RPMI8226 (cell line): Measurements from ENCODE around the gene RABAC1.

Experiments used
- DNase-seq: peaks from one replicate; pipeline ENCODE4 v3.0.0-alpha.2; 2015

RABAC1 gene

GRCh38 chr19:41988947-41989346, 29.8 kb upstream of the RABAC1 start:
- no peak for DNase-seq

- DNase-seq: no peak
These were observed 28.2 kb upstream of the RABAC1 start for GRCh38 chr19:41987141-41987860.

DNA sequence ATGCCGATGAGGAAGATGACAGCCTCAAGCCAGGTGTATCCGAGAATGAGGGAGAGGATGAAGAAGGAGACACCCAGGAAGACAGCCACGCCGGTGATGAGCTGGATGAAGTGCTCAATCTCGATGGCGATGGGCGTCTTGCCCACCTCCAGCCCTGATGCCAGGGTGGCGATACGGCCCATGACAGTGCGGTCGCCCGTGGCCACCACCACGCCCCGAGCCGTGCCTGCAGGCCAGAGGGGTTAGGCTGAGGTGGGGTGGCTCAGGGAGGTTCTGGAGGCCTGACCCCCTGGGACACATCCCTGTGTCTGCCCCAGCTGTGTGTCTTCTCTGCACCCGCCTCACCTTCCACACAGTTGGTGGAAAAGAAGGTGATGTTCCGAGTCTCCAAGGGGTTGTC, 25.8 kb upstream of the RABAC1 start:
- DNase-seq: no peak

DNA sequence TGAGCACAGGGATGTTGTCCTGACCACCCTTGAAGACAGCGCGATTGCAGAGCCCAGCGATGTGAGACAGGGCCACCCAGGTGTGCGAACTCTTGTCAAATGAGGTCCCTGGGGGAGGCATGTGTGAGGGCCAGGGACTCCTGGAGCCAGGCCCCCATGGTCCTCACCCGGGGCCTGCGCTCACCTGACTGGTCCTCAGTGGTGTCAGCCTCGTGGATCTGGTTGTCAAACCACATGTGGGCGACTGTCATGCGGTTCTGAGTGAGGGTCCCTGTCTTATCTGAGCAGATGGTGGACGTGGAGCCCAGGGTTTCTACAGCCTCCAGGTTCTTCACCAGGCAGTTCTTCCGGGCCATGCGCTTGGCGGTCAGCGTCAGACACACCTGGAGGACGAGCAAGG, 22.6 kb upstream of the RABAC1 start:
- no peak for DNase-seq

DNA sequence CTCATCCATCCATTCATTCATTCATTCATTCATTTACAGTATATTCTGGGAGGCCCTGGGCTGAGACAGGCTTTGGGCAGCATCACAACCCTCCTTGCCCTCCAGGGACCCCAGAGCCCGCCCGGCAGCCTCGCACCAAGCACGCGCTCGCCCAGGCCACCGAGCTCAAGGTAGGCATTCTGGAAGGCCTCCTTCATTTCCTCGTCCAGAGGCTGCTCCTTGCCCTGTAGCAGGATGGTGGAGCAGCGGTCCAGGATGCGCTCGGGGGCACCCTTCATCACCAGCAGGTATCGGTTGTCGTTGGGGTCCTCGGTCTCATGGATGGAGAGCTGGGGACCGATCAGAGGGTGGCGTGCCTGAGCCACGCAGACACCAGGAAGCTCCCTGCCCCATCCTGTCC, 19.3 kb upstream of the RABAC1 start:
- no peak for DNase-seq

DNA sequence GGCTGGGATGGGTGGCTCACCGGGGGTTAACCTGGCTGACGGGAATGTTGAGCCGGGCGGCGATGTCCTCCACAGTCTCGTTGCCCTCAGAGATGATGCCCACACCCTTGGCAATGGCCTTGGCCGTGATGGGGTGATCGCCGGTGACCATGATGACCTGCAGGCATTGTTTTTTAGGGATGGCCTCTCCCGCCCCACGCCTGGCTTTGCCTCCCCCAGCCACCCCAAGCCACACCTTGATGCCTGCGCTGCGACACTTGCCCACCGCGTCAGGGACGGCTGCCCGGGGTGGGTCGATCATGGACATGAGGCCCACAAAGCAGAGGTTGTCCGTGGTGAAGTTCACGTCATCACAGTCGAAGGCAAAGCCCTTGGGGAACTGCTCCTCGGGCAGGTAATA, 18.8 kb upstream of the RABAC1 start:
- DNase-seq: no peak

DNA sequence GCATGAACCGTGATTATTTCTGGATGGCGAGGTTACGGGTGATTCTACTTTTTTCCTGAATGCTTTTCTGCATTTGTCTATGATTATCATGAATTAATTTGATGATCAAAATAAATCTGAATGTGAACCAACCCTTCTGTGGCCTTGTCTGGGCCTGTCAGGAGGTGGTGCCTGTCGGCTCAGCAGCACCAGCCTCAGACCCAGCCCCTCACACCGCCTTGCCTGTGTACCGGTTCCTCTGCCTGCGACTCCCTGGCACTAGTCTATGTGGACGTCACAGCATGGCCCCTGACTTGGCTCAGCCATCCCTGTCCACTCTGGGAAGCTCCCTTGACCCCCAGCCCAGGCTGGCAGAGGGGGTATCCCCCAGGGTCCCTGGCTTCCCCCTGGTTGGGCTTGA, 15.5 kb upstream of the RABAC1 start:
- DNase-seq: no peak

- no peak for DNase-seq
These were observed 12.2 kb upstream of the RABAC1 start for GRCh38 chr19:41971363-41971762.

- DNase-seq: no peak
These were observed 10.8 kb upstream of the RABAC1 start for GRCh38 chr19:41969772-41970458.

DNA sequence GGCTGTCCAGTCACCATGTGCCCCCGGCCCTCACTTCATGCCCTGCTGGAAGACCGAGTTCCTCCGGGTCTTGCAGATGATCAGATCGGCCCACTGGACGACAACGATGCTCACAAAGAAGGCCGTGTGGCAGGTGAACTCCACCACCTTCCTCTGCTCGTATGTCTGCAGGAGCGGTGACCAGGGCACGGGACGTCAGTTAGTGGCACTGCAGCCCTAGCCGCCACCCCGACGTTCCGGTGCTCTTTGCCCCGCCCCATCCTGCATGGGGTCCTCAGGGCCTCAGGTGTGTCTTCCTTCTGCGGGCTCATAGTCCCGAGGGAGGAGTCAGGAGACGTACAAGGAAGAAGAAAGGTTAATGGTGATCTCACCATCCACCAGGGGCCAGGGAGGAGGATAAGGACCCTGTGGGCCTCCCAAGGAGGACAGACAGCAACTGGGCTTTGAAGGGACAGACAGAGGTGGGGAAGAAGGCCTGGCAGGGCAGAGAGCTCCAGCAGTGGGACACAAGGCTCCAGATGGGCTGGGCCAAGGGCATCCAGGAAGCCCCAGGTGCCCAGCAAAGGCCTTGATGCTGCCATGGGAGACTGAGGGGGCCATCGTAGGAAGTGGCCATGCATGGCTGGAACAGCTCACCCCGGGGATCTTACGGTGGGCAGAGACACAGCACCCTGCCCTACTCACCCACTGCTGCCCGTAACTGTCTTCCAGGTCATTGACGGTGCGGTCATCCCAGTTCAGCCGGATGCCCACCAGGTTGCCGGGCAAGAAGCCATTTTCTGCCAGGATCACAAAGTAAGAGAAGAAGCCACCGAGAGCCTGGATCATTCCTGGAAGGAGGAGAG, 9.9 kb upstream of the RABAC1 start:
- DNase-seq: no peak

DNA sequence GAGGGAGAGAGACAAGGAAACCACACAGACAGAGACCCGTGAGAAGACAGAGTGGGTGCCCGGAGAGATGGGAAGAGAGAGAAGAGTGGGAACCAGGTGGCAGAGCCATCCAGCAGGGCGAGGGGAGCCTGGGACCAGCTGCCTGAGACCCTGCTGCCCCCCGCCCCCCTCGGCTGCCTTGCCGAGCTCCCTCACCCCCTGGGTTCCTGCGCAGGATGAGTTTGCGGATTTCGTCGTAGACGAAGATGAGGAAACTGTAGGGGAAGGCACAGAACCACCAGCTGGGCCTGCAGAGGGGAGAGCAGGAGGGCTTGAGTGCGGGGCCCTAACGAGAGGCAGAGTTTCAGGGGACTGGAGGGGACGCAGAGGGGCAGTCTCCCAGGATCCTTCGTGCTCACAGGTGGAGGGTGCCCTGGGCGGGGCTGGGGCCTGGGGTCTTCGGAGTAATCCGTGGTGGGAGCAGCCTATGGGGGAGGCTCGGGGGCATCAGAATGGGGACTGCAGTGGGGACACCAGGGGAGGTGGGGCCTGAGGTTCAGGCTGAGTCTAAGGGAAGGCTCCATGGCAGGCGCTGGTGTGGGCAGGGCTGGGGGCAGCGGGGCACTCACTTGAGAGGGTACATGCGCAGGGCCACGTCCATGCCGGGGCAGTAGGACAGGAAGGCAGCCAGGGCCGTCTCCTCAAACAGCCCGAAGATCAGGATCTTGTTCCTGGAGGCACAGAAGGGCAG, 8.1 kb upstream of the RABAC1 start:
- DNase-seq: no peak

DNA sequence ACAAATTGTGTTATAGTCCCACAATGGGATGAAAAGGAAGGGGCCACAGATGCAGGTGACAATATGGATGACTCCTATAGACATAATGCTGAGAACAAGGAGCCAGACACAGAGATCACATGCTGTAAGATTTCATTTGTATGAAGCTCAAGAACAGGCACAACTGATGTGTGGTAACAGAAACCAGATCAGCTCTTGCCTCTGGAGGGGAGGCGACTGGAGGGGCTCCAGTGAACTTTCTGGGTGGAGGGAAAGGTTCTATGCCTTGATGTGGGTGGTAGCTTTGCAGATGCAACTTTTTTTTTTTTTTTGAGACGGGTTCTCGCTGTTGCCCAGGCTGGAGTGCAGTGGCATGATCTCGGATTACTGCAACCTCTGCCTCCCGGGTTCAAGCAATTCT, 6.0 kb upstream of the RABAC1 start:
- DNase-seq: no peak

DNA sequence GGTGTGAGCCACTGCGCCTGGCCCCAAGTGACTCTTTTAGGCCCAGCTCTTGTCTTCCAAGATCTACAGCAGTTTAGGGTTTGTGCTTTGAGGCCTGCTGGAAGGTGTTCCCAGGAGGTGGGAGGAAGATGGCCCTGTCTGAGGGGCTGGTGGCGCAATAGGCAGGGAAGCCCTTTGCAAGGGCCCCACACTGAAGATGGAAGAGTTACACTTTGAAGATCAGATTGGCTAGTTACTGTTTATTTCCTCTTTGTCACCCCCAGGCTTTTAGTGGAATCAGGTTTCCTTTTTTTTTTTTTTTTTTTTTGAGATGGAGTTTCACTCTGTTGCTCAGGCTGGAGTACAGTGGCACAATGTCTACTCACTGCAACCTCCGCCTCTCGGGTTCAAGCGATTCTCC, 1.9 kb upstream of the RABAC1 start:
- DNase-seq: no peak

DNA sequence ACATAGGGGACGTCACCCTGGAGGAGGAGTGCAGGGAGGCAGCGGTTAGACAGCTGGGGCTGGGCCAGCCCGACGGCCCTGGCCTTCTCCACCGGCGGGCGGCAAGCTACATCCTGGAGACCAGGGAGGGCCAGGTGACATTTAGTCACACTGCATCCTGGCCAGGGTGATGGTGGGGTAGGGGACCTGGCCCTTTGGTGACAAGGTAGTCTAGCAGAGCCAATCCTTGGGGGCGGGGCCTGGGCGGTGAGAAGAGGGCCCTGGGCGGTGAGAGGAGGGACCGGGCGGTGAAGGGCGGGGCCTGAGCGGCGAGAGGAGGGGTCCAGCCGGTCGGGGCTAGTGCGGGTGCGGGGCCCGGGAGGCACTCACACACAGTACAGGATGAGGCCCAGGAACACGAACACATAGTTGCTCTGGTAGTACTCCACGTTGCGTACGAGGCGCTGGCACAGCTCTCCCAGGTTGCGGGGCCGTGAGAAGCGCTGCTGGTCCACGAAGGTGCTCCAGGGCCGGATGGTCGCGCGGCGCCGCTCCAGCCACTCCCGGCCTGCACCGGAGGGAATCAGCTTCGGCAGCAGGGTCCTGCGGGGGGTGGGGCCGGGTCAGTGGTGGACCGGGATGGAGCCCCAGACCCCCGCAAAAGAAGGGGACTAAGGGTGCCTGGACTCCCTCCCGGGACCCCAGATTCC, 610 bp downstream of the RABAC1 start:
- DNase-seq: peak; percentile 78

- peak; percentile 81 for DNase-seq
These were observed 1.2 kb downstream of the RABAC1 start for GRCh38 chr19:41957838-41958366.

DNA sequence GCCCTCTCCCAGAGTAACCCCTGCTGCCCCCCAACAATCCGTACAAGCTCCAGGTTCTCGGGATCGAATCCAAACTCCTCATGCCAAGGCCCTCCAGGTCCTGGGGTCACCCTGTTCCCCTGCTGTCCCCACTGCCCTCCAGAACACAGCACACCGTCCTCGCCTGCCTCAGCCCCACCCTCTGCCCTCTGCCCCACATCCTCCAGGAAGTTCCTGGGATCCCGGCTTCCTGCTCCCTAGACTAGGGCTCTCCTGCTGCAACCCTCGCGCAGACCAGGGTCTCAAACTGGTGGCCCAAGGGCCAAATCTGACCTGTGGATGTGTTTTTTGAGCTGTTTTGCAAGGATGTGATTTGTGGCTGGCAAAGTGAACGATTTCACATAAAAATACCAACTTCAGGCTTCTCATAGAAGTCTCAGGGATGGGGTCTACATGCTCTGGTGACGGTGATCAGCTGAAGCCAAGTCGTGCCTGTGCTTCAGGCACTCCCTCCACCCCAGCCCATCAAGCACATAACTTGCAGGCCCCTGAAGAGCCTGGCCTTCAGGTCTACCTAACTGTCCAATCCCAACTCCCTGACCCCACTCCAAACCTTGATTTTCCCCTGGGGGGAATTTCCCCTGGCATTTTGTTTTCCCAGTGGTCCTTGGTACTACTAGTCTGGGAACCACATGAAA, 1.8 kb downstream of the RABAC1 start:
- no peak for DNase-seq

- DNase-seq: no peak
These were observed 2.5 kb downstream of the RABAC1 start for GRCh38 chr19:41956621-41957020.

GRCh38 chr19:41955521-41955920, 3.6 kb downstream of the RABAC1 start:
- no peak for DNase-seq

DNA sequence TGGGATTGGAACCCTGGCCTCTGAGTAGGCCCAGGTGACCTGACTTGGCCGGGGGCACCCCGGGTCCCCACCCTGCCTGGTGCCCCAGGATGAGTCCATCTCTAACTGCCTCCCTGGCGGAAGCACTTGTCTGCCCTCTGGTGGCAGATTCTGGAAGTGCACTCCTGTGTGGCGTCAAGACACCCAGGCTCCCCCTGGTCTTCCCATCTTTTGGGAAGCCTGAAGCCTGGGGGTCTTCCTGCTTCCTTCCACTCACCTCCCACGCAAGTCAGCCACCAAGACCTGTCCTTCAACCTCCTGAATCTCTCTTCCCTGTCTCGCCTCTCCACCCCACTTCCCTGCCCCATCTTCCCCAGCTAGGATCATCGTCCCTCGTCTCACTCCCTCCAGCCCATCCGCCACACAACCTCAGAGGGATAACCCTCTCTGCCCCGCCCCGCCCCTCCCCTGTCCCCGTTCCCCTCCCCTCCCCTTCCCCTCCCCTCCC, 7.4 kb downstream of the RABAC1 start:
- peak; percentile 73 for DNase-seq

DNA sequence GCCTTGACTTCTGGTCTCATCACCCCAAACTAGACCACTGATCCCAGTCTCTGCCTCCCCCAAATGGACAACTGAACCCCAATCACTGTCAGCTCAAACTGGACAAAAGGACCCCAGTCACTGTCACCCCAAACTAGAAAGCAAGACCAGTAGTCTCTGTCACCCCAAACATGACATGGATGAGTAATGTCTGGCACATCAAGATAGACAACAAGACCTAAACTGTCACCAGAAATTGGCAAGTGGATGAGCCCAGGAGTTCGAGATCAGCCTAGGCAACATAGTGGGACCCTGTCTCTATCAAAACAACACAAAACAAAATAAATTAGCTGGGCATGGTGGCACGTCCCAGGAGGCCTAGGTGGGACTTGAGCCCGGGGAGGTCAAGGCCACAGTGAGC, 12.0 kb downstream of the RABAC1 start:
- no peak for DNase-seq

GRCh38 chr19:41945135-41945766, 13.9 kb downstream of the RABAC1 start:
- peak; percentile 32 for DNase-seq
